Heart left ventricle (tissue), 13 donors: ENCODE data around the gene STN1.

Experiments
- CTCF ChIP-seq, 12 donors: fragments of 200-600 bp; sonication (generic) in 4 of 12; IDR thresholded peaks; one replicate each; pipeline versions ENCODE4 v1.5.0 to v1.8.0; 2018 to 2022; ENCODE audit warnings: antibody characterized with exemption in 12 of 12, mild to moderate bottlenecking in 5 of 12
- POLR2A ChIP-seq, 2 donors: fragments of 450-650 bp; IDR thresholded peaks; one replicate each; pipeline ENCODE4 v1.6.1; 2017; ENCODE audit warnings: antibody characterized with exemption in 2 of 2, mild to moderate bottlenecking in 2 of 2, moderate library complexity in 2 of 2
- donor health status: ischemic (EF 13 %, LVEDD 7.1; RV severe dilation, severe dysfunction).
- donor health status: DM: no; HTN: yes; CAD: no.
- donor health status: DM: no; HTN: no; CAD: no.
- donor health status: ischemic (EF 25% LVEDD 6.9; RV normal size, moderate dysfunction).
- donor health status: ischemic (EF 25% LVEDD 5.7; RV mildly dilated, moderate dysfunction).
- donor health status: ischemic (EF 35%, LVEDD 5.7; RV mildly dilated, moderate dysfunction).
- donor health status: nonischemic (EF 11% LVEDD 7.7; RV severe dilation, severe dysfunction).
- donor health status: DM: yes; HTN: yes; CAD: no.
- donor health status: PGD.
- donor health status: ischemic (EF 29% LVEDD 5.4; RV normal size, mild dysfunction).
- donor health status: nonischemic (EF 23%, LVEDD 6.1; RV moderate dilation, normal function).

- TF ChIP-seq CTCF (IDR thresholded peaks at IDR 0.05), result no peak
- TF ChIP-seq POLR2A (IDR thresholded peaks at IDR 0.05), result no peak
Observed at GRCh38 chr10:103849212-103849877, 68.6 kb downstream of the STN1 start.
